ENCODE data around the gene CPN2. TPM values are rescaled to one million over a fixed set of nuclear protein-coding genes. Genes with fewer than 3 reads are reported as not detected.

CPN2 gene
- total RNA-seq, 6 donors from 2014 or later = 0.10 TPM; not detected in 5

DNA sequence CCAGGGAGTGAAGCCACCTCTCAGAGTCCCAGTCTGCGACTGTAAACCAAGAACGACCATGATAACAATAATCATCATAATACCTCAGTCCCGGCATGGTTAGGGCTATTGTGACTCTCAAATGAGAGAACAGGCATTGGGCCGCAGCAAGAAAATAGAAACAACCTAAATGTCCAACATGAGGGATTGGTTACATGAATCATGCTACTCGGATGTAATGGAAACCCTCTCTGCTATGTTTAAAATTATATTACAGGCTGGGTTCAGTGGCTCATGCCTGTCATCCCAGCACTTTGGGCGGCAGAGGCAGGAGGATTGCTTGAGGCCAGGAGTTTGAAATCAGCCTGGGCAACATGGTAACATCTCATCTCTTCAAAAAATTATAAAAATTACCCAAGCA lies 2.8 kb downstream of the CPN2 start:
- DNase-seq = no peak
- Histone ChIP-seq H3K9me3 (no peaks in the 10 kb centered on the region), H3K27me3 (no peaks in the 10 kb centered on the region), H3K4me1 (peaks cover 0 to 3% (median 0%) of the 10 kb centered on the region in 4 donors), H3K36me3 (no peaks in the 10 kb centered on the region), H3K4me3 (no peak overlapping the region), H3K27ac (no peak overlapping the region)
- ATAC-seq (ENCODE audit: low FRiP score in 2 of 2) = no peak
- TF ChIP-seq POLR2AphosphoS5 (IDR thresholded peaks at IDR 0.05) (no peak), POLR2A (IDR thresholded peaks at IDR 0.05) (no peak), EP300 (IDR thresholded peaks at IDR 0.05) (no peak)
- TF ChIP-seq, protein P1, sequence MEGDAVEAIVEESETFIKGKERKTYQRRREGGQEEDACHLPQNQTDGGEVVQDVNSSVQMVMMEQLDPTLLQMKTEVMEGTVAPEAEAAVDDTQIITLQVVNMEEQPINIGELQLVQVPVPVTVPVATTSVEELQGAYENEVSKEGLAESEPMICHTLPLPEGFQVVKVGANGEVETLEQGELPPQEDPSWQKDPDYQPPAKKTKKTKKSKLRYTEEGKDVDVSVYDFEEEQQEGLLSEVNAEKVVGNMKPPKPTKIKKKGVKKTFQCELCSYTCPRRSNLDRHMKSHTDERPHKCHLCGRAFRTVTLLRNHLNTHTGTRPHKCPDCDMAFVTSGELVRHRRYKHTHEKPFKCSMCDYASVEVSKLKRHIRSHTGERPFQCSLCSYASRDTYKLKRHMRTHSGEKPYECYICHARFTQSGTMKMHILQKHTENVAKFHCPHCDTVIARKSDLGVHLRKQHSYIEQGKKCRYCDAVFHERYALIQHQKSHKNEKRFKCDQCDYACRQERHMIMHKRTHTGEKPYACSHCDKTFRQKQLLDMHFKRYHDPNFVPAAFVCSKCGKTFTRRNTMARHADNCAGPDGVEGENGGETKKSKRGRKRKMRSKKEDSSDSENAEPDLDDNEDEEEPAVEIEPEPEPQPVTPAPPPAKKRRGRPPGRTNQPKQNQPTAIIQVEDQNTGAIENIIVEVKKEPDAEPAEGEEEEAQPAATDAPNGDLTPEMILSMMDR (IDR thresholded peaks at IDR 0.05) = no peak
- WGBS, 2 donors = 82 to 85% methylated on average over 6 of the region's 6 CpGs

DNA sequence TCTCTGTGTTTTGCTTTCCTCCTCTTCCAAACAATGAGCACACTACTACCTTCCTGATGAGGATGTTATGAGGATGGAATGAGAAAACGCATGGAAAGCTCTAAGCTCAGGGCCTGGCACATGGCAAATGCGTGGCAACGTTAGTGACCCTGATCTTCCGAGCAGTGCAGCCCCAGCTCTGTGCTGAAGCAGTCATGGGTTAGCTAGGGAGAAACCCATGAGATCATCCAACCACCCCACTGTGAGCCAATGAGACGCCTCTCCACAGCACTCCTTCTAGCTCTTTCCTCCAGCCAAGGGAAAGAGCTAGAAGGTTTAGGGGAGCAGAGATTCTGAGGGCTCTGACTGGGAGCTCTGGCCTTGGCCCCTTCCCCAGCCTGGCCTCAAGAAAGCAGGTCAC lies 4.5 kb downstream of the CPN2 start:
- TF ChIP-seq POLR2AphosphoS5 (IDR thresholded peaks at IDR 0.05) = no peak
- TF ChIP-seq, protein P1 (IDR thresholded peaks at IDR 0.05) = no peak
- no peak for TF ChIP-seq POLR2A (IDR thresholded peaks at IDR 0.05)
- TF ChIP-seq EP300 (IDR thresholded peaks at IDR 0.05) = no peak
- Histone ChIP-seq H3K4me3 (no peak overlapping the region), H3K27ac (no peak overlapping the region), H3K27me3 (no peaks in the 10 kb centered on the region), H3K36me3 (no peaks in the 10 kb centered on the region), H3K9me3 (no peaks in the 10 kb centered on the region), H3K4me1 (peaks cover 0 to 3% (median 0%) of the 10 kb centered on the region in 4 donors)
- DNase-seq (no peak), ATAC-seq (ENCODE audit: low FRiP score in 2 of 2) (no peak)
- 83 to 85% methylated on average over 5 of the region's 5 CpGs for WGBS, 2 donors

DNA sequence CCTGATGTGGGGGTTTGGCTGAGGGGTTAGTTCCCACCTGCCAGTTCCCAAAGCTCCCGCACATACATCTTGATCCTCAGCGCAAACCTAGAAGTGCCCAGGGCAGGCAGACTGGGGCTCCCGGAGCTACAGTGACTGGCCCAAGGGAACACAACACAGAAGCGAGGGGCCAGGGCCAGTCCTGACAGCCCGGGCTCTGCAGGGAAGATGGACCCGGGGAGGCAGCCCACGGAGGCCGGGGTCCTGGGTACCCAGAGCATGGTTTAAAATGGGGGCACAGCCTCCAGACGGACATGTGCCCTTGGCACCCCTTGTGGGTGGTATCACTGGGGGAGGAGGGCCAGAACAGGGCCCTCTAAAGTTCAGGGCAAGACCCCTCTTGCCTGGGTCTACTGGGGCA lies 5.1 kb downstream of the CPN2 start:
- Histone ChIP-seq H3K27me3 (no peaks in the 10 kb centered on the region), H3K27ac (no peak overlapping the region), H3K4me1 (peaks cover 0 to 3% (median 0%) of the 10 kb centered on the region in 4 donors), H3K4me3 (no peak overlapping the region), H3K9me3 (no peaks in the 10 kb centered on the region), H3K36me3 (no peaks in the 10 kb centered on the region)
- WGBS, 2 donors = 90% methylated on average over 9 of the region's 9 CpGs; no CpG with 5 or more reads in 1 of the 2 donors
- ATAC-seq (ENCODE audit: low FRiP score in 2 of 2) (no peak), DNase-seq (no peak)
- TF ChIP-seq POLR2A (IDR thresholded peaks at IDR 0.05) = no peak
- no peak for TF ChIP-seq POLR2AphosphoS5 (IDR thresholded peaks at IDR 0.05)
- no peak for TF ChIP-seq EP300 (IDR thresholded peaks at IDR 0.05)
- TF ChIP-seq, protein P1 (IDR thresholded peaks at IDR 0.05) = no peak

DNA sequence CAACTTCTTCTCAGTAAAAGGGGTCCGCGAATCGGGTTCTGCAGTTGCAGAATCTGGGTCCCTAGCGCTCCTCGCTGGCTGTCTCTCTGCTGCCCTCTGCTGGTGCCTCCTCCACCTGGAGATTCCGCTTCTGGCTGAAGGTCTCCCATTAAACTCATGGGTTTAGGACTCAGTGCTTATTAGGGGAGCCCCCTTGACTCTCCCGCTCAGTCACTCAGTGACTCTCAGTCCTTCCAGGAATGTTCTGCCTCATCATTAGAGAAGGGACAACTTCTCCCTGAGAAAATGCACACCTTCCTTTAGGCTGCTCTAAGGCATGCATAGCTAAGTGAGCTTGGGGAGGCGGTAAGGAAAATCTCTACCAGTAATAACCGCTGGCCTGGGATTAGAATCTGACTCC lies 7.1 kb downstream of the CPN2 start:
- no peak overlapping the region for H3K4me3 ChIP-seq
- peaks cover 0 to 3% (median 0%) of the 10 kb centered on the region in 4 donors for H3K4me1 ChIP-seq
- no peaks in the 10 kb centered on the region for H3K9me3 ChIP-seq
- TF ChIP-seq POLR2A (IDR thresholded peaks at IDR 0.05) (no peak), EP300 (IDR thresholded peaks at IDR 0.05) (no peak), POLR2AphosphoS5 (IDR thresholded peaks at IDR 0.05) (no peak)
- TF ChIP-seq, protein P1 (IDR thresholded peaks at IDR 0.05) = peak; percentile 56 to 92 (median 71)
- no peaks in the 10 kb centered on the region for H3K36me3 ChIP-seq
- WGBS, 2 donors = 29 to 32% methylated on average over 9 of the region's 9 CpGs
- DNase-seq (peak in 1 of 2 donors; percentile 69), ATAC-seq (ENCODE audit: low FRiP score in 2 of 2) (peak in 1 of 2 donors; percentile 77)
- H3K27me3 ChIP-seq = no peaks in the 10 kb centered on the region
- H3K27ac ChIP-seq = no peak overlapping the region

DNA sequence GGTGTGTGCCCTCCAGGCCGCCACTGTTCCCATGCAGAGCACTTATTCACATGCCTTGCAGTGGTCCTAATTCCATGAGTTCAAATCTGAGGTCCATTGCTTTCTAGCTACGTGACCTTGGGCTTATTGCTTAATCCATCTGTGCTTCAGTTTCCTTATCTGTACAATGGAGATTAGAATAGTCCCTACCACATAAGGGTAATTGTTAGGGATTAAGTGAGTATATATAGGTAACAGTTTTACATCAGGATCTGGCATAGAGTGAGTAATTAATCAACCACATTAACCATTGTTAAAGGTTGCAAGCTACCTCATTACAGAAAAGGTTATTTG lies 7.6 kb downstream of the CPN2 start:
- no peaks in the 10 kb centered on the region for H3K36me3 ChIP-seq
- H3K4me3 ChIP-seq = no peak overlapping the region
- H3K4me1 ChIP-seq = peaks cover 0 to 3% (median 0%) of the 10 kb centered on the region in 4 donors
- ATAC-seq (ENCODE audit: low FRiP score in 2 of 2) = no peak
- 76 to 86% methylated on average over 2 of the region's 2 CpGs for whole genome bisulfite sequencing, 2 donors
- H3K9me3 ChIP-seq = no peaks in the 10 kb centered on the region
- no peak for DNase-seq
- TF ChIP-seq, protein P1 (IDR thresholded peaks at IDR 0.05) = no peak
- TF ChIP-seq POLR2AphosphoS5 (IDR thresholded peaks at IDR 0.05) (no peak), EP300 (IDR thresholded peaks at IDR 0.05) (no peak), POLR2A (IDR thresholded peaks at IDR 0.05) (no peak)
- H3K27ac ChIP-seq = no peak overlapping the region
- H3K27me3 ChIP-seq = no peaks in the 10 kb centered on the region
